KMS-11 (cell line): ENCODE measurements around the gene DRGX.

Experiments
- H2AFZ ChIP-seq: fragments of 200-600 bp; sonication (generic); 2 replicates; pipeline ENCODE4 v1.6.1; 2016; ENCODE audit warnings: antibody characterized with exemption, mixed run types, low read depth
- H3K27ac ChIP-seq: fragments of 200-600 bp; sonication (generic); 2 replicates; pipeline ENCODE4 v1.6.1; 2016; ENCODE audit warnings: mild to moderate bottlenecking, mixed run types
- H3K27me3 ChIP-seq: fragments of 200-600 bp; sonication (generic); 2 replicates; pipeline ENCODE4 v1.6.1; 2017; ENCODE audit warnings: mild to moderate bottlenecking, low read depth, mixed run types, moderate library complexity; ENCODE audit not compliant: insufficient read depth
- H3K36me3 ChIP-seq: fragments of 200-600 bp; sonication (generic); 2 replicates; pipeline ENCODE4 v1.6.1; 2017; ENCODE audit warnings: mild to moderate bottlenecking, mixed run types; ENCODE audit not compliant: insufficient read depth
- H3K4me1 ChIP-seq: fragments of 200-600 bp; sonication (generic); 2 replicates; pipeline ENCODE4 v1.6.1; 2016; ENCODE audit warnings: mild to moderate bottlenecking, low read depth, mixed run types; ENCODE audit not compliant: poor library complexity, severe bottlenecking
- H3K4me2 ChIP-seq: fragments of 200-600 bp; sonication (generic); 2 replicates; pipeline ENCODE4 v1.7.0; 2016; ENCODE audit warnings: mild to moderate bottlenecking, mixed run types
- H3K4me3 ChIP-seq: fragments of 200-600 bp; sonication (generic); IDR thresholded peaks from 2 replicates; pipeline ENCODE4 v1.6.1; 2017; ENCODE audit warnings: low read depth, low read length, mixed read lengths; ENCODE audit not compliant: insufficient read depth
- H3K79me2 ChIP-seq: fragments of 200-600 bp; sonication (generic); 2 replicates; pipeline ENCODE4 v1.6.1; 2016; ENCODE audit warnings: low read depth, mixed run types; ENCODE audit not compliant: insufficient read depth
- H3K9ac ChIP-seq: fragments of 200-600 bp; sonication (generic); 2 replicates; pipeline ENCODE4 v1.6.1; 2016; ENCODE audit warnings: mild to moderate bottlenecking, mixed run types
- H4K20me1 ChIP-seq: fragments of 200-600 bp; sonication (generic); 2 replicates; pipeline ENCODE4 v1.6.1; 2016; ENCODE audit warnings: mild to moderate bottlenecking, mixed run types; ENCODE audit not compliant: insufficient read depth
- TF ChIP-seq, protein P1 (sequence below): fragments of 200-600 bp; sonication (generic); conservative IDR thresholded peaks from 2 replicates; pipeline ENCODE4 v1.6.1; 2017; ENCODE audit warnings: low read depth, mild to moderate bottlenecking, antibody characterized with exemption, low read length, moderate library complexity, mixed read lengths

DRGX gene

GRCh38 chr10:49369216-49370162, 26.4 kb downstream of the DRGX start:
- H3K4me2 ChIP-seq: no peak overlapping the region
- H3K4me1 ChIP-seq: no peaks in the 10 kb centered on the region
- no peaks in the 10 kb centered on the region for H3K79me2 ChIP-seq
- no peak overlapping the region for H2AFZ ChIP-seq
- no peak overlapping the region for H3K9ac ChIP-seq
- no peak overlapping the region for H3K4me3 ChIP-seq
- H3K27me3 ChIP-seq: no peaks in the 10 kb centered on the region
- H3K27ac ChIP-seq: no peak overlapping the region
- no peaks in the 10 kb centered on the region for H4K20me1 ChIP-seq
- no peaks in the 10 kb centered on the region for H3K36me3 ChIP-seq
- TF ChIP-seq, protein P1, sequence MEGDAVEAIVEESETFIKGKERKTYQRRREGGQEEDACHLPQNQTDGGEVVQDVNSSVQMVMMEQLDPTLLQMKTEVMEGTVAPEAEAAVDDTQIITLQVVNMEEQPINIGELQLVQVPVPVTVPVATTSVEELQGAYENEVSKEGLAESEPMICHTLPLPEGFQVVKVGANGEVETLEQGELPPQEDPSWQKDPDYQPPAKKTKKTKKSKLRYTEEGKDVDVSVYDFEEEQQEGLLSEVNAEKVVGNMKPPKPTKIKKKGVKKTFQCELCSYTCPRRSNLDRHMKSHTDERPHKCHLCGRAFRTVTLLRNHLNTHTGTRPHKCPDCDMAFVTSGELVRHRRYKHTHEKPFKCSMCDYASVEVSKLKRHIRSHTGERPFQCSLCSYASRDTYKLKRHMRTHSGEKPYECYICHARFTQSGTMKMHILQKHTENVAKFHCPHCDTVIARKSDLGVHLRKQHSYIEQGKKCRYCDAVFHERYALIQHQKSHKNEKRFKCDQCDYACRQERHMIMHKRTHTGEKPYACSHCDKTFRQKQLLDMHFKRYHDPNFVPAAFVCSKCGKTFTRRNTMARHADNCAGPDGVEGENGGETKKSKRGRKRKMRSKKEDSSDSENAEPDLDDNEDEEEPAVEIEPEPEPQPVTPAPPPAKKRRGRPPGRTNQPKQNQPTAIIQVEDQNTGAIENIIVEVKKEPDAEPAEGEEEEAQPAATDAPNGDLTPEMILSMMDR: no peak

- H2AFZ ChIP-seq: no peak overlapping the region
- no peaks in the 10 kb centered on the region for H3K4me1 ChIP-seq
- no peaks in the 10 kb centered on the region for H3K27me3 ChIP-seq
- no peak overlapping the region for H3K27ac ChIP-seq
- no peaks in the 10 kb centered on the region for H3K79me2 ChIP-seq
- H4K20me1 ChIP-seq: no peaks in the 10 kb centered on the region
- no peak overlapping the region for H3K9ac ChIP-seq
- no peak overlapping the region for H3K4me3 ChIP-seq
- H3K36me3 ChIP-seq: no peaks in the 10 kb centered on the region
- no peak overlapping the region for H3K4me2 ChIP-seq
- TF ChIP-seq, protein P1: no peak
Measured at GRCh38 chr10:49368256-49368655, 27.6 kb downstream of the DRGX start.

DNA sequence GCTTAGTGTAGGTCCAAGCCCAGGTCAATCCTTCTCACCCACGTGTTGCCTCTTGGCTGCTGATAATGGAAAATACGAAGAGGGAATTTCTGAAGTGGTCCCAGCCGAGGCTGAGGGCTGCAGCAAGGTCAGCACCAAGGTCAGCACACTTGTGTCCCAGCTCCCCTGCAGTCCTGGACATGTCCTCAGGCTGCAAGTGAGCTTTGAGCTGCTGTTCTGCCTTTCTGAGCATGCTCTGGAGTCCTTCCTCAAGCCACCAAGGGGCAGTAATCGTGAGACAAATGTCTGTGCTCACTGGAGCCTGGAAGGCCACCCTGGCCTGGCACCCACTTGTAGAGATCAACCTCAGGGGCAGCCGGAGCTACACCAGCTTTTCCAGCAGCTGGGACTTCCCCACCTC, 28.3 kb downstream of the DRGX start:
- Histone ChIP-seq H3K36me3 (no peaks in the 10 kb centered on the region), H3K4me1 (no peaks in the 10 kb centered on the region), H2AFZ (no peak overlapping the region), H3K4me3 (no peak overlapping the region), H3K79me2 (no peaks in the 10 kb centered on the region), H3K4me2 (no peak overlapping the region), H4K20me1 (no peaks in the 10 kb centered on the region), H3K27ac (no peak overlapping the region), H3K27me3 (no peaks in the 10 kb centered on the region), H3K9ac (no peak overlapping the region)
- TF ChIP-seq, protein P1: no peak

DNA sequence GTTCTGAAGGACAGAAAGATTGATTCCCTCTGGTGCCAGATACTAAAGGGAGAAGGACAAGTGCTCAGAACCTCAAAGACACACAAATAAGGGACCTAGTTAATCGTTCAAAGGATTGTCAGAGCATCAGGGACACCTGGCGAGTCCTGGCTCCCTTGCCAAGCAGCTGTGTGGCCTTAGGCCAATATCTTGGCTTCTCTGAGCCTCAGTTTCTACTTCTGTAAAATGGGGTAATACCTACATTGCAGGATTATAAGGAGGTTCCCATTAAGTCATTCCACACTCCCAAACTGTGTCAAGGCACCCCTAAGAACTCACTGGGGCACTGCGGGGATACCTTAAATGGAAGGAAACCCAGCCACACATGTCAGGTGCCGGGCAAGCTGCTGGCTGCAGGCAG, 29.4 kb downstream of the DRGX start:
- Histone ChIP-seq H3K4me3 (no peak overlapping the region), H3K4me2 (no peak overlapping the region), H3K36me3 (no peaks in the 10 kb centered on the region), H3K27me3 (no peaks in the 10 kb centered on the region), H3K27ac (no peak overlapping the region), H3K4me1 (no peaks in the 10 kb centered on the region), H2AFZ (no peak overlapping the region), H3K9ac (no peak overlapping the region), H3K79me2 (no peaks in the 10 kb centered on the region), H4K20me1 (no peaks in the 10 kb centered on the region)
- TF ChIP-seq, protein P1: no peak
